ENCODE results near the gene GDPD5.

- TF ChIP-seq POLR2AphosphoS5 (IDR thresholded peaks at IDR 0.05) (no peak), CTCF (IDR thresholded peaks at IDR 0.05) (no peak)
These were observed 12.5 kb downstream of the GDPD5 start for GRCh38 chr11:75513250-75513649.

All from stomach (tissue), 4 donors.